HG03460 (cell line): Measurements from ENCODE around the gene FAM20B.
"Not testable (repeated sequence)": the region's sequence is repeated elsewhere in the genome, so short reads cannot be mapped to it uniquely, and the experiment has no call there.

Experiments used
- ATAC-seq: cut with Tn5 transposase; IDR thresholded peaks from one replicate; pipeline ENCODE4 v1.9.1; 2021; ENCODE audit not compliant: unreplicated experiment

The FAM20B gene, protein sequence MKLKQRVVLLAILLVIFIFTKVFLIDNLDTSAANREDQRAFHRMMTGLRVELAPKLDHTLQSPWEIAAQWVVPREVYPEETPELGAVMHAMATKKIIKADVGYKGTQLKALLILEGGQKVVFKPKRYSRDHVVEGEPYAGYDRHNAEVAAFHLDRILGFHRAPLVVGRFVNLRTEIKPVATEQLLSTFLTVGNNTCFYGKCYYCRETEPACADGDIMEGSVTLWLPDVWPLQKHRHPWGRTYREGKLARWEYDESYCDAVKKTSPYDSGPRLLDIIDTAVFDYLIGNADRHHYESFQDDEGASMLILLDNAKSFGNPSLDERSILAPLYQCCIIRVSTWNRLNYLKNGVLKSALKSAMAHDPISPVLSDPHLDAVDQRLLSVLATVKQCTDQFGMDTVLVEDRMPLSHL

DNA sequence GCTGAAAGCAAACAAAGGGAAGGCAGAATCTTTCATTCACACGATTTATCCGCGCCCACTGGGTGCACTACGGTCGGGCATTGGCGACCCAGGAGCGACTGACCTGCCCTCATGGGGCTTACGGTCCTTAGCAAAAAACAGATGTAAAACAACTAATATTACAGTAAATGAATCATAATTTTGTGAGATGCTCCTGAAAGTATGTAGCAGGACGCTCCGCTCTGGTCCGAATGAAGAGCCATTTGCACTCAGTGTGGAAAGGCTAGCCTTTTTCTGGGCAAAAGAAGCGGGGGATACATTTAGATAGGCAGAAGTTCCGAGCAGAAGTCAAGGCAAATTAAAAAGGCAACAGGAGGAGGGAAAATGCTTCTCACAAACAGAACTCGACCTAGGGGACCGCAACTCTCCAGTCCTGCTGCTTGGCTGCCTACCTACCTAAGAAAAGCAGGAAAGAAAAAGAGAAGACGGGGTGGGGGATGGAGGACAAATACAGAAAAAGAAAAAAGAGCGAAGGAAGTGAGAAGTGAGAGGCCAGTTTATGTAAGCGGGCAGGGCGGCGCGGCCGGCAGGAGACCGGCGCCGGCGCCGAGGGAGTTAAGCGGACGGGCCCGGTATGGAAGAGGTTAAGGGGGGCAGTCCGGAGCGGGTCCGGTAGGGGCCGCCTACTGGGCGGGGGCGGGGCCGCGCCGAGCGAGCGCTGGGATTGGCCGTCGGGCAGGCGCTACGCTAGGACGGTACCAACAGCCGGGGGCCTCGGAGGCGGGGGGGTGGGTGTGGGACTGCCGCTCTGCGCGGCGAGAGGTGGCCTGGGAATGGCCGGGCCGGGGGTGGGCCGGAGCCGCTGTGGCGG is at the start of gene FAM20B:
Gene FAM20B (plus strand): TSS at position 770 of the 850 bp plus-strand sequence. CDS start 17,954 bp downstream, outside the sequence.
- peak; percentile 77 for ATAC-seq

DNA sequence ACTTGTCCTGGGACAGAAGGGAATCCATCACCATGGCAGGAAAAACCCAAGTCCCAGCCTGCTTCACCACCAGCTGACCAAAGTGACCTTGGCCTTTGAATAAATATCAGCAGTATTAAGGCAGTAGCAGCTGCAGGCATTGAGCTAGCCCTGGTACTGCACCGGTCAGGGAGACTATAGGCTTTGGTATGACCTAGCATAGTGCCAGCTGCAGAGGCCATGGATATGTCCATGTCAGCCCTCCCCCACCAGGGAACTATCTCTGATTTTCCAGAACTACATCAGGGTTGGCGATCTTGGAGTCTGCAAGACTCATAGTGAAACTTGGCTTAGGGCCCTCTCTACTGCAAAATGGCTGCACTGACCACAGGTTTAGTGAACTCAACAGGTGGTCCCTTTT is 49.2 kb upstream of the FAM20B start:
- no peak for ATAC-seq

DNA sequence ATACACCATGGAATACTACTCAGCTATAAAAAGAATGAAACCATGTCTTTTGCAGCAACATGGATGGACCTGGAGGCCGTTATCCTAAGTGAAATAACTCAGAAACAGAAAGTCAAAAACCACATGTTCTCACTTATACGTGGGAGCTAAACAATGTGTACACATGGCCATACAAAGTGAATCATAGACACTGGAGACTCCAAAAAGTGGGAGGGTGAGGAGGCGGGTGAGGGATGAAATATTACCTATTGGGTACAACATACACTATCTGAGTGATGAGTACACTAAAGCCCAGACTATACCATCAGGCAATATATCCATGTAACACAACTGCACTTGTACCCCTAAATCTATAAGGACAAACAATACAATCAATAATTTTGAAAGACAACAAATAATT is 39.5 kb upstream of the FAM20B start:
- no peak for ATAC-seq

DNA sequence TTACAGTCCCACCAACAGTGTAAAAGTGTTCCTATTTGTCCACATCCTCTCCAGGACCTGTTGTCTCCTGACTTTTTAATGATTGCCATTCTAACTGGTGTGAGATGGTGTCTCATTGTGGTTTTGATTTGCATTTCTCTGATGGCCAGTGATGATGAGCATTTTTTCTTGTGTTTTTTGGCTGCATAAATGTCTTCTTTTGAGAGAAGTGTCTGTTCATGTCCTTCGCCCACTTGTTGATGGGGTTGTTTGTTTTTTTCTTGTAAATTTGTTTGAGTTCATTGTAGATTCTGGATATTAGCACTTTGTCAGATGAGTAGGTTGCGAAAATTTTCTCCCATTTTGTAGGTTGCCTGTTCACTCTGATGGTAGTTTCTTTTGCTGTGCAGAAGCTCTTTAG is 37.5 kb upstream of the FAM20B start:
- not testable (repeated sequence) for ATAC-seq

DNA sequence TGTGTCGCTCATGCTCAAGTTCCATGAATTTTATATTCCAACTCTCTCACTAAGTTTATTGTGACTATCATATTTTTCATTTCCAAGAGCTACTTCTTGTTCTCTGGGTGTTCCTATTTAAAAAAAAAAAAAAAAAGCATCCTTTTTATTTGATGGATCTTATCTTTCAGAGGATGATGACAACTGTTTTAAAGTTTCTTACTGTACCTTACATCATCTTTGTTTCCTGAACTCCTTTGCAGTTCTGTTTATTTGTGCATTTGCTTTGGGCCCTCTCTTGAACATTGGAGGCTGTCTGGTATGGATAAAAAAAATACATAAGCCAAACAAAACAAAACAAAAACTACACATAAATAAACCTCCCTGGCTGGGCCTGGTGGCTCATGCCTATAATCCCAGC is 32.1 kb upstream of the FAM20B start:
- no peak for ATAC-seq

DNA sequence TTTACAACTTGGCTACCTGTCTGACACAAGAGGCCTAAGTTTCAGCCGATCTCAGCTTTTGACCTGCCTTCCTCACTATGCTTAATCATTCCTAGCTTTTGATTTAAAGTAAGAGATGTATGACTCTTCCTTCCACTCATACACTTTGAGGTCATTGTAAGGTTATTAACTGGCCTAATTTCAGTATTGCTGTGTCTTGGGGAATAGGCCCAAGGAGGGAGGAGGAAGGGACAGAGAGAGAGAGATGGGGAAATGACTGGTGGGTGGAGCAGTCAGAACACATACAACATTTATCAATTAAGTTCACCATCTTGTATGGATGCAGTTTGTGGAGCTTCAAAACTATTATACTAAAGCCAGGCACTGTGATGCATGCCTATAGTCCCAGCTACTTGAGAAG is 28.3 kb upstream of the FAM20B start:
- no peak for ATAC-seq

DNA sequence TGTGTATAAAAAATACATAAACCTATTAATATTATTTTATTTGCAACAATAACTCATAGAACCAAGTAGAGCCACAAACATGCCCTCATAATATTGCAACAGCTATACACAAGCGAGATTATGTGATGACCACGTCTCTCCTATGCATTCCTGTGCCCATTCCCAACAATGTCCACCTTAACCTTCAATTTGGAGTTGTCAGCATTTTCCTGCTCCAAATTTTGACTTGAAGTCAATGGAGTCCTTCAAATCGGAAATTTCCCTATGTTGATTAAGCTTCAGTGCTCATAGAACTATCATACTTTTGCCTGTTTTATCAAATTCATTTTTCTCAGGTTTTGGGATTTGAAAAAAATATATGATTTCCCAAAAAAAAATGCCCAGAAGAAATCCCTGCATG is 27.4 kb upstream of the FAM20B start:
- no peak for ATAC-seq

DNA sequence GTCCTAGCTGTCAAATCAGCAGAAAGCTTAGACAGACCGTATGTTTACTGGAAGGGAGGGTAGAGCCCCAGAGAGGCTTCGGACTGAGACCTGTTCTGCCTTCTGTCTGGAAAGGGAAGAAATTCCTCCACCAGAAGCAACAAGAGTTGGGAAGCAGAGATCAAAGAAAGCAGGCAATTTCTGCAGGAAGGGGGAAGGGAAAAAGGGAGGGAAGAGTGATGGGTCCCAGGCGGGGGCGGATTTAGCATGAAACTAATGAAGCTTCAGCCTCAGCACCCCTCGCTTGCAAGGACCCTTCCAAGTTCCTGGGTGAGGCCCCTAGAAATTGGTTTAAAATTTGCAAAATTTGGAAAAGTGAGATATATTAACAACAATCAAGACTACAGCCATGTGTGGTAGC is 26.6 kb upstream of the FAM20B start:
- no peak for ATAC-seq

DNA sequence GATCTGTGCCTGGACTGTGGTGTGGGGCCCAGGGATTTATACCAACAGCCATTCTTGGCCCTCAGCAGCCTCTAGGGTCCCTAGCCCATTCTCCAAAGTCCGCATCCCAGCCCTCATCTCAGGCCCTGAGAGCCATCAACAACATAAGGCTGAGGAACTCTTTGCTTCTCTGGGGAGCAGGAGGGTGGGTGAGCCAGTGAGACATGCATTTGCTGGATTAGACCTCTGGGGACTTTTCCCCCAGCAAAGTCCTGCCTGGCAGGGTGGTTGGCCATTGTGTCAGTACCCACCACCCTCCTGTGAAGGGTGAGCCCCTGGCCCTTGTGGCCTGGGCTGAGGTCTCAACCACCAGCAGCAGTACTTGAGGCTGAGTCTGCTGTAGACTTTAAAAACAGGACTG is 24.2 kb upstream of the FAM20B start:
- ATAC-seq = no peak

DNA sequence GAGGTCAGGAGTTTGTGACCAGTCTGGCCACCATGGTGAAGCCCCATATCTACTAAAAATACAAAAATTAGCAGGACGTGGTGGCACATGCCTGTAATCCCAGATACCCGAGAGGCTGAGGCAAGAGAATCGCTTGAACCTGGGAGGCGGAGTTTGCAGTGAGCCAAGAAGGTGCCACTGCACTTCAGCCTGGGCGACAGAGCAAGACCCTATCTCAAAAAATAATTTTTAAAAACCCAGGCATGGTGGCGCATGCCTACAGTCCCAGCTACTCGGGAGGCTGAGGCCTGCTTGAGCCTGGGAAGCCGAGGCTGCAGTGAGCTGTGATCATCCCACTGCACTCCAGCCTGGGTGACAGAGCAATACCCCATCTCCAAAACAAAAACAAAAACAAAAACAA is 23.6 kb upstream of the FAM20B start:
- ATAC-seq = not testable (repeated sequence)

DNA sequence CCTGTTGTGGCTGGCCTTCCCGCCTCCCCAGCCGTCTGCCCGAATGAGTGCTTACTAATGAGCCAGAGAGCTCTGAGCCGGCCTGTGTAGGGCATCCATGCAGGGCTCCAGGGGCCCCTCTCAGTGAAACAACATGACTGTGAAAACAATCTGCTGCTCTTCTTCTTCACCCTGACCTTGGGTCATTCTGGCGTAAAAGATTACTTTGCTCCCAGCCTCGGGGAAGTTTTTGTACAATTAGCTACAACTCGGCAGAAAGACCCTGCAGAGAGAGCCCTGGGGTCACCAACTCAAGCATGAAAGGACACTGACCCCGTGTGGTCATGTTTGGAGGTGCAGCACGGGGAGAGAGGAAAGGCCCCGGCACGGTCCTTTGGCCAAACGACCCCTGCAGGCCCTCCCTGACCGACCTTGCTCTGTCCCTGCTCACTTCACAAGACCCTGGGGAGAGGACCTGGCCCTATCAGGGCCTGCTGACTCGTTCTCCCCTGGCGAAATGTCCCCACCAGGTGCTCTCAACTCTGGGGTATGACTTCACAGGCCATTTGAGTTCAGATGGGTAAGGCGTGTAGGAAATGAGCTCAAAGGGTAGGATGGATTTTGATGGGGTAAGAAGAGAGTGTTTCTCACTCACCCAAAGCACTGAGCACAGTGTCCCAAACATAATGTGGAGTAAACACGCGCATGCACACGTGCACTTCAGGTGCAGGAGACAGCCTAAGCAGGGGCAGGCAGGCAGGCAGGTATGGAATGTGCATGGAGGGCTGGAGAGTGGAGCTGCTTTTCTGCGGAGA is 22.9 kb upstream of the FAM20B start:
- ATAC-seq = peak; percentile 85

DNA sequence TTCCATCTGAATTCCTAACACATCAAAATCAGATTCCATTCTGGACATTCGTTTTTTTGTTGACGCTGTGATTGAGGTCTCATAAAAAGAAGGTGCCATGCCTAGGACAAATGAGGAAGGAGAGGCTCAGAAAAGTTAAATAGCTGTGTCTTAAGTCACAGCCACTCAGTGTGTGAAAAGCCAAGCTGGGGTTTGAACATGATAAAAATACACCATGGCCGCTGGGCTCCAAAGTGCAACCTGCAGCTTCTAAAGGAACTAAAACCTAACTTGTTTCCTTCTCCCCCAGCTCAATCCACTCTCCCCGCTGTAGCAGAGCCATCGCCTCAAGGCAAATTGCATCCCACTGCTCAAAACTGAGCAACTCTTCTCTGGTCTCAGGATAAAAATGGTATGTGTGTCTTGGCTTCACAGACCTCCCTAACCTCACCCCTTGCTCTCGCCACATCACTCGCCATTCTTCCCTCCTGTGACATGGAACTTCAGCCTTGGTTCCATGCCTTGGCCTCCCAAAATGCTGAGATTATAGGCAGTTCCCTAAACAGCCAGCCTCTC is 22.1 kb upstream of the FAM20B start:
- ATAC-seq = no peak

DNA sequence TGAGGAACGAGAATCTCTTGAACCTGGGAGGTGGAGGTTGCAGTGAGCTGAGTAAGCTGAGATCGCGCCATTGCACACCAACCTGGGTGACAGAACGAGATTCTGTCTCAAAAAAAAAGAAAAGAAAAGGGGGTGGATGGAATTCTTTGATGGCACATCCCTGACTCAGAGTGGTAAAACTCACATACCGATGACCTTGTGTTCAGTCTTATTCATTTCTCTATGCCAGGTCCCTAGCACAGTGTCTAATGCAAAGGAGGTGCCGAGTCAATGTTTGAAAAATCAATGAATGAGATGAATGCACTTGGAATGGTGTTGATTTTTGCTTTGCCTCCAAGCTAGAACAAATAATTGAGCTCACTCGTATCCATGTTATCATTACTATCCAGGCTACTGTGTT is 18.5 kb upstream of the FAM20B start:
- no peak for ATAC-seq

DNA sequence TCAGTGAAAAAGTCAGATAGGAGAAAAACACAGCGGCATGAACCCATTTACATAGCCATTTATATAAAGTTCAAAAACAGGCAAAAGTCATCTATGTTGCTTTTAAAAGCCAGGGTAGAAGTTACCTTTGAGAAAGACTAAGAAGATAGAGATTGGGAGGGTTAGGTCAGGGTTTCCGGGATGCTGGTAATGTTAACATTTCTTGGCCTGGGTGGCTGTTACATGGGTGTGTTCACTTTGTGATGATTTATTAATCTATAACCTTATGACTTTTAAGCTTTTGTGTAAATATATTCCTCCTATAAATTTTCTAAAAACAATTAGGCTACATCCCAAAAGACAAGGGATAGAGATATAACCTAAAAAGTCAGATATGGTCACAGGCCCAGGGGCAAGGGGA is 15.0 kb upstream of the FAM20B start:
- ATAC-seq = no peak

DNA sequence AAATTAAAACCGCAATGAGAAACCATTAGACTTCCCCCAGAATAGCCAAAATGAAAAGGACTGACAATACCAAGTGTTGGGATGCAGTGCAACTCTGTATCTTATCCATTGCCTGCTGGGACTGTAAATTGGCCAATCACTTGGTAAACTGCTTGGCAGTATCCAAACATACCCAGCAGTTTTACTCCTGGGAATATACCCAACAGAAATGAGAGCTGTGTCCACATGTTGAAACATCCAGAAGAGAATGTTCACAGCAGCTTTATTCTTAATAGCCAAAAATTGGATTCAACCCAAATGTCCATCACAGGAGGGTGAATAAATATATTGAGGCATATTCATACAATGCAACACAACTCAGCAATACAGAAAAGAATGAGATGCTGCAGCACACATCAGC is 13.7 kb upstream of the FAM20B start:
- ATAC-seq = no peak

DNA sequence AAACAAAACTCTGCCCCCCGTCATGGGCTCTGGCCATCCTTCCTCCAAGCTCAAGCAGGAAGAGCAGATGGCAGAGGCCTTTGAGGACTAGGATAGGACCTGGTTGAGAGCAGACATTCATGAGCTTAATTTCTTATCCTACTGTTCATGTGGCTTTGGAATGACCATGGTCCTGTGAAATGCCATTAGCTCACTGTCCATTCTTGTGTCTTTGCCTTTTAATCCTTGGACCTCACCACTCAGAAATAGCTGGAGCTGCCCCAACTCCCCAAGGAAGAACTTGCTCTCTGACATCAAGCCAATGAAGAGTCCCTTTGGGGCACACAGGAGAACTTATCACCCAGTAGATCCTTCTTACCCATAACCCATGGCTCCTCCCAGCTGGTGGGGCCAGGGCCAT is 11.6 kb upstream of the FAM20B start:
- ATAC-seq = no peak

DNA sequence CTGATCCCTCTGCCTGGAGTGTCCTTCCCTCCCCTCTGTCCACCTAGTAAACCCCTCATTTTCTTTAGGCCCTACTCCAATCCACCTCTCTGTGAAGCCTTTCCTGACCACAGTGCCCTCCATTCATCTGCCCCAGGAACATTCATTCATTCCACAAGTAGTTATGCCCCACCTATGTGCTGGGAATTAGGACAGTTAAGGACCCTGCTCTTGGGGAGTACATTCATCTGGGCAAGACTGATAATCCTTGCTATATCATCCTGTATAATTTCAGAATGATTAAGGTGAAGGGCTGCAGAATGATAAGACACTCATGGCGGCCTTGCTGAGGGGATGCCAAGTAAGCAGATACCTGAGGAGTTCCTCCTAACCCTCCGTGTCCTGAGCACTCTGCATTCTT is 10.3 kb upstream of the FAM20B start:
- ATAC-seq = no peak

DNA sequence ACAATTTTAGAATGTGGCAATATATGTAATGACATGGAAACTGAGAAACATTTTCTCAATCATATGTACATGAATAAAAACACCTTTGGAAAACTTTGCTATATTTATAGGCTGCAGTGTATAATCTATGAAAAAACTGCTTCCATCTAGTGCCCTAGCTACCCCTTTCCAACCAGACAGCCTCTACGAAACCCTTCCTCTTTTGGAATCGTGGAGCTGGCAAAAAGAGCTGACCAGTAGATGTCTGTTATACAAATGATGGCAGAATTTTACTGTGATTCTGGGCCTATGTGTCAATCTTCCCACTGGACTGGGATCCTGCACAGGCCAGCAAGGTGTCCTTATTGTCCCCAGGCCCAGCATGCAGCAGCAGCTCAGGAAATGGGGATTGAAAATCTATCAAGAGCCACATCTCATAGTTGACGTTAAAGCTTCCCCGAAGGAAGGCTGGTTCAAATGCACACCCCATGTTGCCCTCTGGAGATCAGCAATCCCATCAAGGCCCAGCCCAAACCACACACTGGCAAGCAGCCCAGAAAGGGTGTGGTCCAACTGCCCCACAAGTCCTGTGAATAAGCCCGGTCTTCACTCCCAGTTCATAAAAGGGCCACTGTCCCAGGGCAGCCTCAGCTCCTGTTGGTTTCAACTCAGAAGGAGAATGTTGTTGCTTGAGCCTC is 8.8 kb upstream of the FAM20B start:
- no peak for ATAC-seq

DNA sequence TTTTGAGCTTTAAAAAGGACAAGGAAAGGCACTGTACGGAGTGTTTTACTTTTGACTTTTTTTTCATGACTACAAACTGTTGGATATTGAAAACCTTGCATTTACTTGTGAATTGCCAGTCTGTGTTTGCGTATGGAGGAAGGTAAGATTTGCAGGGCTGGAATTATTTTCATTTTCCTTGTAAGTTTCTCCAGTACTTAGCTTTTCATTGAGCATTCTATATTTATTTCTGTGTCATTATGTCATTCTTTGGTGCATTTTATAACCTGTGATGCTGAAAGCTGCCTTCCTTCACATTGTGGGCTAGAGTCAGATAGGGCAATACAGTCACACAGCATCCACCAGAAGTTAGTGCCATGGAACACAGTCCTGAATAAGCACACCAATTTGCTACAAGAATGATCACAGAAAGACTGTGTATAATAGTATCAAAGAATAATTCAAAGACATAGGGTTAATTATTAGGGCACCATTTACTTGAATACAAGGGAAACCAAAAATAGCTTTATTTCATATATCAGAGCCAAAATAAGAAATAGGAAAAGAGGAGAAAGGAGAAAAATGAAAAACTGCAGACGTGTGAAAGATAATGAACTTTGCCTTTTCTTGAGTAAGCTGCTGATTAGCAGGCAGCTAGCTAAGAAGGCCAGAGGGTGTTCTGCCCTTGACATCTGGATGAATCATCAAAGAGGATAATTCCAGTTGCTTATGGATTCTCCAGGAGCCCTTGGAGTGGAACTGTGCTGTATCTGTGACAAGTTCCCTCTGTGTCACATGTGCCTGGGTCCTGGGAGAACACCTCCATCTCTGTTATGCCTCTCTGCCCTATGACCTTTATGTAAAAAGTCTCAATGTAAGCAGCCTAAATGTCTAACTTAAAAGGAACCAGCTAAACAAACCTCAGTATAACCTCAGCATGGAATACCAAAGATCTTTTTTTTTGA is 8.0 kb upstream of the FAM20B start:
- ATAC-seq = no peak
